ENCODE data around the gene OR6B1. TPM values are rescaled to one million over a fixed set of nuclear protein-coding genes. Genes with fewer than 3 reads are reported as not detected.

OR6B1 gene
- total and polyA plus RNA-seq, 4 donors, result not detected

GRCh38 chr7:143954544-143954943, 45.6 kb upstream of the OR6B1 start, which contains the start of gene OR2F1:
Gene OR2F1, plus strand, starts transcription at chr7:143954844. Its CDS starts 5,127 bp downstream, at chr7:143959971.
- Histone ChIP-seq H3K27me3 (ENCODE audit: control insufficient read depth in 3 of 3, insufficient read depth in 3 of 3, low read length in 2 of 3) (no peaks in the 10 kb centered on the region), H3K4me1 (ENCODE audit: control insufficient read depth in 5 of 5, insufficient read depth in 5 of 5, low read length in 5 of 5) (no peaks in the 10 kb centered on the region), H3K27ac (ENCODE audit: low read depth in 1 of 2, low read length in 1 of 2) (no peak within 1 kb of the TSS), H3K4me3 (no peak within 1 kb of the TSS), H3K9me3 (ENCODE audit: control insufficient read depth in 4 of 4, insufficient read depth in 3 of 4, low read length in 3 of 4) (no peaks in the 10 kb centered on the region), H3K36me3 (ENCODE audit: control insufficient read depth in 4 of 4, insufficient read depth in 4 of 4, low read length in 4 of 4) (no peaks in the 10 kb centered on the region), H3K9ac (ENCODE audit: insufficient read depth in 1 of 2, low read length in 2 of 2) (no peak within 1 kb of the TSS)
- 77 to 88% methylated on average over 3 of the region's 3 CpGs for WGBS, 2 donors
- no peak for ATAC-seq (ENCODE audit: insufficient read depth, low FRiP score)
- DNase-seq, result no peak
- TF ChIP-seq CTCF (IDR thresholded peaks at IDR 0.05; ENCODE audit: control extremely low read depth, extremely low read depth), result no peak

DNA sequence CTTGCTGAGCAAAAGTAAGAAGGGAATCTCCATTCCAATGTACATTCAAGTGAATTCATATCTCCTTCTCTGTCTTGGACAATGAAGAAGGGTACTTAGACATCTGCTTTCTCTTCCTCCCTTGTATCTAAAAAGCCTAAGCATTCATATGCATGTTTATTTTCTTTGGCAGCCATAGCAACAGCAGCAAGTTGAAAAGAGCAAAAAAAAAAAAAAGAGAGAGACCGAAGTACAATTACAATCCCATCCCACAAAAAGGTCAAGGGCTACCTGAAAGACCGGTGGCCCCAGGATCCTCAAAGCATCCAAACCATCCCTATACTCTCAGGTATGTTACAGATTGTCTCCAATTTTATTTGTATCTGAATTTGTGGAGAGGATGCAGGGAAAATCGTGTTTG, 41.3 kb upstream of the OR6B1 start:
- ATAC-seq (ENCODE audit: insufficient read depth, low FRiP score), result no peak
- WGBS, 2 donors, result 59 to 74% methylated on average over 3 of the region's 3 CpGs

GRCh38 chr7:143960813-143961610, 39.1 kb upstream of the OR6B1 start:
- no peaks in the 10 kb centered on the region for H3K36me3 ChIP-seq (ENCODE audit: control insufficient read depth in 4 of 4, insufficient read depth in 4 of 4, low read length in 4 of 4)
- H3K9ac ChIP-seq (ENCODE audit: insufficient read depth in 1 of 2, low read length in 2 of 2), result no peak overlapping the region
- H3K9me3 ChIP-seq (ENCODE audit: control insufficient read depth in 4 of 4, insufficient read depth in 3 of 4, low read length in 3 of 4), result no peaks in the 10 kb centered on the region
- no peaks in the 10 kb centered on the region for H3K4me1 ChIP-seq (ENCODE audit: control insufficient read depth in 5 of 5, insufficient read depth in 5 of 5, low read length in 5 of 5)
- H3K27me3 ChIP-seq (ENCODE audit: control insufficient read depth in 3 of 3, insufficient read depth in 3 of 3, low read length in 2 of 3), result no peaks in the 10 kb centered on the region
- no peak for DNase-seq
- no peak for TF ChIP-seq CTCF (IDR thresholded peaks at IDR 0.05; ENCODE audit: control extremely low read depth, extremely low read depth)
- 72 to 81% methylated on average over 5 of the region's 5 CpGs for WGBS, 2 donors
- ATAC-seq (ENCODE audit: insufficient read depth, low FRiP score), result no peak
- no peak overlapping the region for H3K27ac ChIP-seq (ENCODE audit: low read depth in 1 of 2, low read length in 1 of 2)
- no peak overlapping the region for H3K4me3 ChIP-seq

More for the DNA sequence above, 41.3 kb upstream of the OR6B1 start:
- H3K4me1 ChIP-seq (ENCODE audit: control insufficient read depth in 5 of 5, insufficient read depth in 5 of 5, low read length in 5 of 5), result no peaks in the 10 kb centered on the region
- no peak overlapping the region for H3K9ac ChIP-seq (ENCODE audit: insufficient read depth in 1 of 2, low read length in 2 of 2)
- TF ChIP-seq CTCF (IDR thresholded peaks at IDR 0.05; ENCODE audit: control extremely low read depth, extremely low read depth), result no peak
- H3K9me3 ChIP-seq (ENCODE audit: control insufficient read depth in 4 of 4, insufficient read depth in 3 of 4, low read length in 3 of 4), result no peaks in the 10 kb centered on the region
- no peaks in the 10 kb centered on the region for H3K36me3 ChIP-seq (ENCODE audit: control insufficient read depth in 4 of 4, insufficient read depth in 4 of 4, low read length in 4 of 4)
- H3K27ac ChIP-seq (ENCODE audit: low read depth in 1 of 2, low read length in 1 of 2), result no peak overlapping the region
- no peaks in the 10 kb centered on the region for H3K27me3 ChIP-seq (ENCODE audit: control insufficient read depth in 3 of 3, insufficient read depth in 3 of 3, low read length in 2 of 3)
- H3K4me3 ChIP-seq, result no peak overlapping the region
- peak in 2 of 3 donors; percentile 40 to 52 for DNase-seq
